Stimulated activated CD8-positive, alpha-beta memory T cell treated with anti-CD3 and anti-CD28 coated beads, Interleukin-15, amount 100 ng/mL, for 48 hours (primary cell): Measurements from ENCODE around the gene RNF4.
A peak's percentile ranks its signal among the peaks of the same experiment; 100 is the strongest.
"Not testable (repeated sequence)": the region's sequence is repeated elsewhere in the genome, so short reads cannot be mapped to it uniquely, and the experiment has no call there.

Source experiments
- DNase-seq, 2 donors: peaks; one replicate each; pipeline ENCODE4 v3.0.0-alpha.2; 2020; ENCODE audit warnings: low read depth in 2 of 2

RNF4 gene

GRCh38 chr4:2468456-2469191 is at the start of gene RNF4:
RNF4 (plus strand) TSS chr4:2469106; CDS start chr4:2490494, 21,388 bp downstream.
- DNase-seq, result peak; percentile 93 to 94

GRCh38 chr4:2419814-2420213 is 49.1 kb upstream of the RNF4 start:
- no peak for DNase-seq

- no peak for DNase-seq
Measured at GRCh38 chr4:2421928-2422327, 47.0 kb upstream of the RNF4 start.

DNA sequence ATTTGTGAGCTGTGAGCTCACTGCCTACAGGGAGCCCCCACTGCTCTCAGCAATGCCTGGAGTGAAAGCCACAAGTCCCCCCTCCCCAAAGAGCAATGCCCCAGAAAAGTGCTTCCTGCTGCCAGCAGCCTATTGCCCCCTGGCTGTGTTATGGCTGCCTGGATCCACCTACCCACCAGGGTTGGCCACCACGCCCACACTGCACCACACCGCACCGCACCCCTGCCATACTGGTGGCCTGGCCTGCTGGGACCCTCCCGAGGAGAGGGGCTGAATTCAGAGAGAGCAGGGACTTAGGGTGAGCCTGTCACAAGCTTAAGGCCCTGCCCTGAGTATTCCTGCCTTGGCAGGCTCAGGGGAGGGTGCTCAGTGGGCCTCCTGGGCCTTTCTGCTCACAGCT is 45.8 kb upstream of the RNF4 start:
- DNase-seq, result no peak

- no peak for DNase-seq
Measured at GRCh38 chr4:2423695-2424094, 45.2 kb upstream of the RNF4 start.

DNA sequence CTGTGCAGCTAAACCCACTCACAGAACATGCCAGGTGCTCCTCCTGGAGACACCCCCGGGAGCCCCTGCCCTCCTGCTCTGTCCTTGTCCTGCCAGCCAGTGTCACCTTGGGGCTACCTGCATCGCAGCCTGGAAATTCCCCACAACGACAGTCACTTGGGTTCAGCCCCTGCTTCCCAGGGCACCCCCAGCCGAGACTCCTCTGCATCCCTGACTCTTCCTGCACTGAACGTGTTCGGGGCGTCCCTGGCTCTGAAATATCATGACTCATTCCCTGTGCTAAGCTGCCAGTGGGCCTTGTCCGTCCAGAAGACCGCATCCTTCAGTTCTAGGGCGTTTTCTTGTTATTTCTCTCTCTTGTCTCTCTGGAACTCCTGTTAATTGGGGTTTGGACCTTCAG is 44.3 kb upstream of the RNF4 start:
- no peak for DNase-seq

GRCh38 chr4:2425386-2426068 is 43.4 kb upstream of the RNF4 start:
- DNase-seq, result no peak

DNA sequence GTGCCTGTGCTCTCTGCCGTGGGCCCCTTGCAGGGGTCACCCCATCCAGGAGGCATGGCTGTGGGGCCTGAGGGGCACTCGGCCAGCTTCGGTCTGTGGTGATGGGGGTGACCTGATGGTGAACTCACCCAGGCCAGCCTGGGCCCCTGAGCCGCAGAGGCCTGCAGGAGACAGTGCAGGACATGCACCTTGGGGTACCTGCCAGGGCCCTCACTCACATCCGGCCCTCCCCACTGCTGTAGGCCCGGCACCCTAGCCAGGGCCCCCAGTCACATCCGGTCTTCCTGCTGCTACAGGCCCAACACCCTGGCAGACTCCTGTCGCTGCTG is 42.9 kb upstream of the RNF4 start:
- DNase-seq, result no peak

- DNase-seq, result no peak
Measured at GRCh38 chr4:2426711-2427275, 42.1 kb upstream of the RNF4 start.

- no peak for DNase-seq
Measured at GRCh38 chr4:2427383-2428334, 41.2 kb upstream of the RNF4 start.

GRCh38 chr4:2428496-2429213 is 40.3 kb upstream of the RNF4 start:
- no peak for DNase-seq

- not testable (repeated sequence) for DNase-seq
Measured at GRCh38 chr4:2429945-2430757, 38.8 kb upstream of the RNF4 start.

DNA sequence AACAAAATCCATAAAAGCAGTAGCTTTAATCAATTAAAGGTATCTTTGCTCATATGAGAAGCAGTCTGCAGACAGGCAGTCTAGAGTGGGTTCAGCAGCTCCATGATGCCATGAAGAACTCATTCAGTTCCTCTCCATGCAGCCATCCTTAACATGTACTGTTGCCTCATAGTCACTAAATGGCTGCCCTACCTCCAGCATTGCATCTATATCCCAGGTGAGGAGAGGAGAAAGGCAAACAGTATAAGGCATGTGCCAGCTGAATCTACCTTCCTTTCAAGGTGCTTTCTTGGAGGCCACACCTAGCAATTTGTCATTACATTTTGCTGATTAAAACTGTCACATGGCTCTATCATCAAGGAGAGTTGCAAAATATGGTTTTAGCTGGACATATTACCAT is 36.9 kb upstream of the RNF4 start:
- no peak for DNase-seq

- DNase-seq, result no peak
Measured at GRCh38 chr4:2432991-2433530, 35.8 kb upstream of the RNF4 start.

DNA sequence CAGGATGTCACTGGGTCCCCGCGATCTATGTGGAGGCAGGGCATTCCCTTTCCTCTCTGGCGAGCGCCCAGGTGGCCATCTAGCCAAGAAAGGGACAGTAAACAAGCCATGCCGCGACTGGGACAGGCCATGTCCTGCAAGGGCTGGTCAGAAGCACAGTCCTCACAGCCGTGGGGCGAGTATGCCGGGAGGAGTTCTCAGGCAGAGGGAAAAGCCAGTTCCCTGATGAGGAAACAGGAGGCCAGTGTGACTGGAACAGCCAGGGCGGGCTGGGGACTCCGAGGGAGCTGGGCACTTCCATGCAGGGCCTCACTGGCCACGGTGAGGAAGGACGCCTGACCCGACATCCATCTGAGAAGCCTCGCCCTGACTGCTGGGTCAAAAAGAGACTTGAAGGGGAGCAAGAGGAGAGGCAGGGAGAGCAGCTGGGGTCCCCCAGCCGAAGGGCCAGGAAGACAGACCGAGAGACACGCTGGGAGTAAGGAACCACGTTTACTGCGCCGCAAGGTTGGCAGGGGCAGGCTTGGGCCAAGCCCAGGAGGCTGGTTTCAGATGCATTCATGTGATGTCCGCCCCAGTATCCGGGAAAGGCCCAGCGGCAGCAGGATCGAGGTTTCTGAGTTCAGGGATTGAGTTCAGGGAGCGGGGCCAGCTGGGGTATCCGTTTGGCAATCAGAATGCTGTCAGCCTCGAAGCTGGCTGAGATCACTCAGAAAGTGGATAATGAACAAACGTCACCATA is 35.1 kb upstream of the RNF4 start:
- no peak for DNase-seq

- DNase-seq, result no peak
Measured at GRCh38 chr4:2434420-2434819, 34.5 kb upstream of the RNF4 start.

GRCh38 chr4:2436301-2436700 is 32.6 kb upstream of the RNF4 start:
- no peak for DNase-seq

DNA sequence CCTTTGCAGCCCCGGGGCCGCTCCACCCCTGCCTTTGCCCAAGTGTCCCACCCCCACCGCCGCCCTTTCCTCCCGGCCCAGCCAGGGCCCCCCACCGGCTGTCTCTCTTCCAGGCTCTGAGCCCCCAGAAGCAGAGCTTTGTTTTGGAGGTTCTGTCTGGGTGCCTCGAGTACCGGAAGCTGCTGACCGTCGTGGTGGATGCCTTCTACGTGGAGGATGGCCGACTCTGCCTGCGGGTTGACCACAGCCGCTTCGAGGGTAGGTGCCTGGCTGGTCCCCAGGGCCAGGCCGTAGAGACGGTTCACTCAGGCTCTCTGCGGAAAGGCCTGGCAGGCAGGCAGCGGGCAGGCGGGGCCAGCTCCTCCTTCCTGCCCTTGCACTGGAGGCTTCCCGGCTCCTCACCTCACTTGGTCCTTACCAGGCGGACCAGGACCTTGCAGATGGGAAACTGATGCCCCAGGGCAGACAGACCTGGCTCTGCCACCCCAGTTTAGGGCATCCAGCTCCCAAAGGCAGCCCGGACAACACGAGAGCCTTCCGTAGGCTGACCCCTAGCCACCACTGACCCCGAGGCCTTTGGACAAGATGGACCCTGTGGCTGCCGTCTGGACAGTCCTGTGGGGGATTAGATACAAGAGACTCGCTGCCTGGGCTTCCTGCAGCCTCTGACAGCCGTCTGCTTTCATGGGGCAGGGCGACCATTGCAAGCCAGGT is 32.0 kb upstream of the RNF4 start:
- no peak for DNase-seq
